K562 (cell line): ENCODE data around the gene FSTL3. TPM values are rescaled to one million over a fixed set of nuclear protein-coding genes. Genes with fewer than 3 reads are reported as not detected.

ENCODE experiments used
- ATF7 ChIP-seq: fragments of 450-650 bp; IDR thresholded peaks from 2 replicates; pipeline ENCODE4 v1.7.1; 2014; ENCODE audit warnings: mild to moderate bottlenecking, moderate library complexity
- CBX1 ChIP-seq: sonication (generic); IDR thresholded peaks from 2 replicates; pipeline ENCODE4 v1.6.1; 2016; ENCODE audit warnings: antibody characterized with exemption, low read depth, mild to moderate bottlenecking
- ETV6 ChIP-seq, 3 experiments: fragments of 150-350 bp in 1 of 3; sonication (generic) in 1 of 3; formaldehyde crosslinking in 1 of 3; IDR thresholded peaks; 2 replicates each; pipeline versions ENCODE4 v1.6.1 to v1.8.0; 2014 to 2022; ENCODE audit warnings: borderline replicate concordance in 2 of 3, low read depth in 2 of 3, antibody characterized with exemption in 1 of 3, low read length in 1 of 3, mild to moderate bottlenecking in 1 of 3, missing genetic modification reagents in 1 of 3
- KHSRP ChIP-seq: fragments of 450-650 bp; IDR thresholded peaks from 2 replicates; pipeline ENCODE4 v1.6.1; 2017
- SETDB1 ChIP-seq: IDR thresholded peaks from one replicate; pipeline ENCODE4 v1.6.1; 2012; ENCODE audit warnings: low read length, control low read depth, inconsistent platforms
- SMARCA4 ChIP-seq: fragments of 450-650 bp; IDR thresholded peaks from 2 replicates; pipeline ENCODE4 v1.6.1; 2016
- ZFX ChIP-seq: sonication (generic); formaldehyde crosslinking; IDR thresholded peaks from 2 replicates; pipeline ENCODE4 v1.8.0; 2022; ENCODE audit warnings: mild to moderate bottlenecking, missing genetic modification reagents, moderate library complexity
- ZNF830 ChIP-seq: fragments of 250-450 bp; sonication (Bioruptor Pico); IDR thresholded peaks from 2 replicates; pipeline ENCODE4 v1.5.0; 2021; ENCODE audit warnings: mild to moderate bottlenecking
- polyA plus RNA-seq, 8 experiments: library from polyadenylated mRNA; depleted of rRNA in 4 of 8; stranded (reverse) in 5 of 8; unstranded in 3 of 8; fragments of >200 nt; fragmentation: Nextera tagmentation in 2 of 8; fragmentation: Illumina TruSeq in 1 of 8; extraction: Ambion mirVana in 2 of 8; extraction: Trizol in 1 of 8; gene quantifications; 2 replicates each; pipeline versions ENCODE4 v1.2.1 to v1.2.3, GENCODE V29; 2011 to 2014; ENCODE audit warnings: inconsistent platforms in 1 of 8, missing spikeins in 1 of 8
- total RNA-seq, 7 experiments: library from RNA; depleted of rRNA in 6 of 7; stranded (reverse); fragments of >200 nt in 6 of 7; fragmentation: Illumina TruSeq in 2 of 7; extraction: Trizol in 2 of 7; gene quantifications; 2 replicates each; pipeline versions ENCODE4 v1.2.1 to v1.2.3, GENCODE V29; 2011 to 2021; ENCODE audit warnings: low replicate concordance in 1 of 7
- TF ChIP-seq, protein P1 (sequence below): fragments of 250-450 bp; sonication (Bioruptor Pico); IDR thresholded peaks from 2 replicates; pipeline ENCODE4 v1.9.0; 2021; ENCODE audit warnings: mild to moderate bottlenecking, inconsistent platforms
- TF ChIP-seq, protein P2 (sequence below): sonication (generic); formaldehyde crosslinking; IDR thresholded peaks from 2 replicates; pipeline ENCODE4 v1.8.1; 2023; ENCODE audit warnings: mild to moderate bottlenecking, missing genetic modification reagents
- TF ChIP-seq, protein P3 (sequence below): fragments of 450-650 bp; conservative IDR thresholded peaks from 2 replicates; pipeline ENCODE4 v1.6.1; 2016; ENCODE audit warnings: missing genetic modification characterization, low read depth, mild to moderate bottlenecking, control low read depth, missing compliant biosample characterization
- TF ChIP-seq, protein P4 (sequence below): fragments of 150-350 bp; IDR thresholded peaks from 2 replicates; pipeline ENCODE4 v1.6.1; 2014; ENCODE audit warnings: low read depth, mild to moderate bottlenecking, low read length, borderline replicate concordance
- TF ChIP-seq, protein P5 (sequence below): fragments of 450-650 bp; IDR thresholded peaks from 2 replicates; pipeline ENCODE4 v1.6.1; 2016; ENCODE audit warnings: borderline replicate concordance

FSTL3 gene
- total and polyA plus RNA-seq, 9 of the 15 experiments (the other 6 are each of a cell fraction or from before 2014, with no cell fraction given), result 0.35 to 6.8 (median 4.2) TPM; not detected in 1

DNA sequence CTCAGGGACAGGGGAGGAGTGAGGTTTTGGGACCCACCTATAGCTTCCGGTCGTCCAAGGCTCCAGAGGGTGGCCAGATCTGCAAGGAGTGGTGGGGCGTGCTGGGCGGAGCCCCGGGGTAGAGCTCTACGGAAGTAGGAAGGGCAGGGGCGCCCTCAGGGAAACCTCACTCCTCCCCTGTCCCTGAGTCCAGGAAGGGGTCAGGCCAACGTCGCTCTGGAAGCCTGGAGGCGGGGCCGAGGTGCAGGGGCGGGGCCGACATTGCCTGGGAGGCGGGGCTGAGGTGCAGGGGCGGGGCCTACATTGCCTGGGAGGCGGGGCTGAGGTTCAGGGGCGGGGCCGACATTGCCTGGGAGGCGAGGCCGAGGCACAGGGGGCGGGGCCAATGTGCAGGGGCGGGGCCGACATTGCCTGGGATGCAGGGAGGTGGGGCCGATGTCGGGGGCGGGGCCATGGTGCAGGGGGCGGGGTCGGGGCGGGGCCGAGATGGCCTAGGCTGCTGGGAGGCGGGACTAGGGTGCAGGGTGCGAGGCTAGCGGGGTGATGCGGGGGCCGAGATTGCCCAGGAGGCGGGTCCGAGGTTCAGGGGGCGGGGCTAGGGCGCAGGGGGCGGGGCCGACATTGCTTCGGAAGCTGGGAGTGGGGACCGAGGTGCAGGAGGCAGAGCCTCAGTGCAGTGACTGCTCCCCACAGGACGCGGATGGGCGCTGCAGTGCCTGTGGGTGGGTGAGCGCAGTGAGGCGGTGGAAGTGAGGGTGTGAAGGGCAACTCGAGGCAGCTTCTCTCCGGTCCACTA is 27.7 kb downstream of the FSTL3 start (continued):
- TF ChIP-seq, protein P1, sequence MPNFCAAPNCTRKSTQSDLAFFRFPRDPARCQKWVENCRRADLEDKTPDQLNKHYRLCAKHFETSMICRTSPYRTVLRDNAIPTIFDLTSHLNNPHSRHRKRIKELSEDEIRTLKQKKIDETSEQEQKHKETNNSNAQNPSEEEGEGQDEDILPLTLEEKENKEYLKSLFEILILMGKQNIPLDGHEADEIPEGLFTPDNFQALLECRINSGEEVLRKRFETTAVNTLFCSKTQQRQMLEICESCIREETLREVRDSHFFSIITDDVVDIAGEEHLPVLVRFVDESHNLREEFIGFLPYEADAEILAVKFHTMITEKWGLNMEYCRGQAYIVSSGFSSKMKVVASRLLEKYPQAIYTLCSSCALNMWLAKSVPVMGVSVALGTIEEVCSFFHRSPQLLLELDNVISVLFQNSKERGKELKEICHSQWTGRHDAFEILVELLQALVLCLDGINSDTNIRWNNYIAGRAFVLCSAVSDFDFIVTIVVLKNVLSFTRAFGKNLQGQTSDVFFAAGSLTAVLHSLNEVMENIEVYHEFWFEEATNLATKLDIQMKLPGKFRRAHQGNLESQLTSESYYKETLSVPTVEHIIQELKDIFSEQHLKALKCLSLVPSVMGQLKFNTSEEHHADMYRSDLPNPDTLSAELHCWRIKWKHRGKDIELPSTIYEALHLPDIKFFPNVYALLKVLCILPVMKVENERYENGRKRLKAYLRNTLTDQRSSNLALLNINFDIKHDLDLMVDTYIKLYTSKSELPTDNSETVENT (CRISPR knock-in tag), result peak; percentile 25; the same call in 1 of the 2 replicates
- TF ChIP-seq, protein P2, sequence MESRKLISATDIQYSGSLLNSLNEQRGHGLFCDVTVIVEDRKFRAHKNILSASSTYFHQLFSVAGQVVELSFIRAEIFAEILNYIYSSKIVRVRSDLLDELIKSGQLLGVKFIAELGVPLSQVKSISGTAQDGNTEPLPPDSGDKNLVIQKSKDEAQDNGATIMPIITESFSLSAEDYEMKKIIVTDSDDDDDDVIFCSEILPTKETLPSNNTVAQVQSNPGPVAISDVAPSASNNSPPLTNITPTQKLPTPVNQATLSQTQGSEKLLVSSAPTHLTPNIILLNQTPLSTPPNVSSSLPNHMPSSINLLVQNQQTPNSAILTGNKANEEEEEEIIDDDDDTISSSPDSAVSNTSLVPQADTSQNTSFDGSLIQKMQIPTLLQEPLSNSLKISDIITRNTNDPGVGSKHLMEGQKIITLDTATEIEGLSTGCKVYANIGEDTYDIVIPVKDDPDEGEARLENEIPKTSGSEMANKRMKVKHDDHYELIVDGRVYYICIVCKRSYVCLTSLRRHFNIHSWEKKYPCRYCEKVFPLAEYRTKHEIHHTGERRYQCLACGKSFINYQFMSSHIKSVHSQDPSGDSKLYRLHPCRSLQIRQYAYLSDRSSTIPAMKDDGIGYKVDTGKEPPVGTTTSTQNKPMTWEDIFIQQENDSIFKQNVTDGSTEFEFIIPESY (CRISPR knock-in tag), result peak; percentile 88
- TF ChIP-seq ZFX (CRISPR knock-in tag), result no peak; the same call in none of the 2 replicates
- TF ChIP-seq, protein P3, sequence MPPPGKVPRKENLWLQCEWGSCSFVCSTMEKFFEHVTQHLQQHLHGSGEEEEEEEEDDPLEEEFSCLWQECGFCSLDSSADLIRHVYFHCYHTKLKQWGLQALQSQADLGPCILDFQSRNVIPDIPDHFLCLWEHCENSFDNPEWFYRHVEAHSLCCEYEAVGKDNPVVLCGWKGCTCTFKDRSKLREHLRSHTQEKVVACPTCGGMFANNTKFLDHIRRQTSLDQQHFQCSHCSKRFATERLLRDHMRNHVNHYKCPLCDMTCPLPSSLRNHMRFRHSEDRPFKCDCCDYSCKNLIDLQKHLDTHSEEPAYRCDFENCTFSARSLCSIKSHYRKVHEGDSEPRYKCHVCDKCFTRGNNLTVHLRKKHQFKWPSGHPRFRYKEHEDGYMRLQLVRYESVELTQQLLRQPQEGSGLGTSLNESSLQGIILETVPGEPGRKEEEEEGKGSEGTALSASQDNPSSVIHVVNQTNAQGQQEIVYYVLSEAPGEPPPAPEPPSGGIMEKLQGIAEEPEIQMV, result no peak
- TF ChIP-seq SMARCA4, result no peak
- peak; percentile 56 for TF ChIP-seq CBX1
- TF ChIP-seq ZNF830 (CRISPR knock-in tag), result no peak
- TF ChIP-seq, protein P4, sequence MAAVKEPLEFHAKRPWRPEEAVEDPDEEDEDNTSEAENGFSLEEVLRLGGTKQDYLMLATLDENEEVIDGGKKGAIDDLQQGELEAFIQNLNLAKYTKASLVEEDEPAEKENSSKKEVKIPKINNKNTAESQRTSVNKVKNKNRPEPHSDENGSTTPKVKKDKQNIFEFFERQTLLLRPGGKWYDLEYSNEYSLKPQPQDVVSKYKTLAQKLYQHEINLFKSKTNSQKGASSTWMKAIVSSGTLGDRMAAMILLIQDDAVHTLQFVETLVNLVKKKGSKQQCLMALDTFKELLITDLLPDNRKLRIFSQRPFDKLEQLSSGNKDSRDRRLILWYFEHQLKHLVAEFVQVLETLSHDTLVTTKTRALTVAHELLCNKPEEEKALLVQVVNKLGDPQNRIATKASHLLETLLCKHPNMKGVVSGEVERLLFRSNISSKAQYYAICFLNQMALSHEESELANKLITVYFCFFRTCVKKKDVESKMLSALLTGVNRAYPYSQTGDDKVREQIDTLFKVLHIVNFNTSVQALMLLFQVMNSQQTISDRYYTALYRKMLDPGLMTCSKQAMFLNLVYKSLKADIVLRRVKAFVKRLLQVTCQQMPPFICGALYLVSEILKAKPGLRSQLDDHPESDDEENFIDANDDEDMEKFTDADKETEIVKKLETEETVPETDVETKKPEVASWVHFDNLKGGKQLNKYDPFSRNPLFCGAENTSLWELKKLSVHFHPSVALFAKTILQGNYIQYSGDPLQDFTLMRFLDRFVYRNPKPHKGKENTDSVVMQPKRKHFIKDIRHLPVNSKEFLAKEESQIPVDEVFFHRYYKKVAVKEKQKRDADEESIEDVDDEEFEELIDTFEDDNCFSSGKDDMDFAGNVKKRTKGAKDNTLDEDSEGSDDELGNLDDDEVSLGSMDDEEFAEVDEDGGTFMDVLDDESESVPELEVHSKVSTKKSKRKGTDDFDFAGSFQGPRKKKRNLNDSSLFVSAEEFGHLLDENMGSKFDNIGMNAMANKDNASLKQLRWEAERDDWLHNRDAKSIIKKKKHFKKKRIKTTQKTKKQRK, result no peak
- TF ChIP-seq ATF7, result no peak
- no peak for TF ChIP-seq ETV6 (IDR thresholded peaks at IDR 0.05; ENCODE audit: borderline replicate concordance in 1 of 2, low read depth in 2 of 2, low read length in 1 of 2)
- TF ChIP-seq ETV6 (CRISPR knock-in tag; IDR thresholded peaks at IDR 0.05; ENCODE audit: borderline replicate concordance), result no peak
- TF ChIP-seq SETDB1, result no peak
- TF ChIP-seq, protein P5, sequence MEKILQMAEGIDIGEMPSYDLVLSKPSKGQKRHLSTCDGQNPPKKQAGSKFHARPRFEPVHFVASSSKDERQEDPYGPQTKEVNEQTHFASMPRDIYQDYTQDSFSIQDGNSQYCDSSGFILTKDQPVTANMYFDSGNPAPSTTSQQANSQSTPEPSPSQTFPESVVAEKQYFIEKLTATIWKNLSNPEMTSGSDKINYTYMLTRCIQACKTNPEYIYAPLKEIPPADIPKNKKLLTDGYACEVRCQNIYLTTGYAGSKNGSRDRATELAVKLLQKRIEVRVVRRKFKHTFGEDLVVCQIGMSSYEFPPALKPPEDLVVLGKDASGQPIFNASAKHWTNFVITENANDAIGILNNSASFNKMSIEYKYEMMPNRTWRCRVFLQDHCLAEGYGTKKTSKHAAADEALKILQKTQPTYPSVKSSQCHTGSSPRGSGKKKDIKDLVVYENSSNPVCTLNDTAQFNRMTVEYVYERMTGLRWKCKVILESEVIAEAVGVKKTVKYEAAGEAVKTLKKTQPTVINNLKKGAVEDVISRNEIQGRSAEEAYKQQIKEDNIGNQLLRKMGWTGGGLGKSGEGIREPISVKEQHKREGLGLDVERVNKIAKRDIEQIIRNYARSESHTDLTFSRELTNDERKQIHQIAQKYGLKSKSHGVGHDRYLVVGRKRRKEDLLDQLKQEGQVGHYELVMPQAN, result 0 out of 2 replicates have a peak, but pooled peaks have one; percentile 10
- TF ChIP-seq KHSRP, result no peak
